ENCODE results near the gene OPHN1.

Gene OPHN1

GRCh38 chrX:68433155-68433980 lies at the start of gene OPHN1:
TSS of gene OPHN1 (minus strand) at chrX:68433495. CDS start at chrX:68433020, 475 bp downstream.
- peaks cover 0 to 9% of the 10 kb centered on the region in 2 donors for H3K4me1 ChIP-seq (ENCODE audit: control insufficient read depth in 1 of 2, insufficient read depth in 2 of 2, low read length in 2 of 2)
- no peaks in the 10 kb centered on the region for H3K36me3 ChIP-seq (ENCODE audit: control insufficient read depth in 1 of 2, insufficient read depth in 2 of 2, low read length in 2 of 2)
- no peaks in the 10 kb centered on the region for H3K27me3 ChIP-seq (ENCODE audit: low read depth, low read length)
- peak within 1 kb of the TSS; percentile 68 to 79 for H3K4me3 ChIP-seq (ENCODE audit: low read depth in 1 of 2, low read length in 2 of 2)
- H3K27ac ChIP-seq (ENCODE audit: low read length) = peak within 1 kb of the TSS; percentile 75
- H3K9me3 ChIP-seq (ENCODE audit: control insufficient read depth in 1 of 2, low read length in 2 of 2) = no peaks in the 10 kb centered on the region

- H3K9me3 ChIP-seq (ENCODE audit: control insufficient read depth in 1 of 2, low read length in 2 of 2) = no peaks in the 10 kb centered on the region
- no peaks in the 10 kb centered on the region for H3K36me3 ChIP-seq (ENCODE audit: control insufficient read depth in 1 of 2, insufficient read depth in 2 of 2, low read length in 2 of 2)
- no peaks in the 10 kb centered on the region for H3K4me1 ChIP-seq (ENCODE audit: control insufficient read depth in 1 of 2, insufficient read depth in 2 of 2, low read length in 2 of 2)
- H3K4me3 ChIP-seq (ENCODE audit: low read depth in 1 of 2, low read length in 2 of 2) = no peak overlapping the region
- H3K27me3 ChIP-seq (ENCODE audit: low read depth, low read length) = no peaks in the 10 kb centered on the region
- no peak overlapping the region for H3K27ac ChIP-seq (ENCODE audit: low read length)
Observed at GRCh38 chrX:68480969-68481368, 47.7 kb upstream of the OPHN1 start.

- H3K27ac ChIP-seq (ENCODE audit: low read length) = no peak overlapping the region
- H3K4me1 ChIP-seq (ENCODE audit: control insufficient read depth in 1 of 2, insufficient read depth in 2 of 2, low read length in 2 of 2) = no peaks in the 10 kb centered on the region
- H3K4me3 ChIP-seq (ENCODE audit: low read depth in 1 of 2, low read length in 2 of 2) = no peak overlapping the region
- no peaks in the 10 kb centered on the region for H3K36me3 ChIP-seq (ENCODE audit: control insufficient read depth in 1 of 2, insufficient read depth in 2 of 2, low read length in 2 of 2)
- H3K9me3 ChIP-seq (ENCODE audit: control insufficient read depth in 1 of 2, low read length in 2 of 2) = no peaks in the 10 kb centered on the region
- no peaks in the 10 kb centered on the region for H3K27me3 ChIP-seq (ENCODE audit: low read depth, low read length)
Observed at GRCh38 chrX:68464796-68465195, 31.5 kb upstream of the OPHN1 start.

- Histone ChIP-seq H3K27ac (ENCODE audit: low read length) (no peak overlapping the region), H3K36me3 (ENCODE audit: control insufficient read depth in 1 of 2, insufficient read depth in 2 of 2, low read length in 2 of 2) (no peaks in the 10 kb centered on the region), H3K4me3 (ENCODE audit: low read depth in 1 of 2, low read length in 2 of 2) (no peak overlapping the region), H3K4me1 (ENCODE audit: control insufficient read depth in 1 of 2, insufficient read depth in 2 of 2, low read length in 2 of 2) (no peaks in the 10 kb centered on the region), H3K9me3 (ENCODE audit: control insufficient read depth in 1 of 2, low read length in 2 of 2) (no peaks in the 10 kb centered on the region), H3K27me3 (ENCODE audit: low read depth, low read length) (no peaks in the 10 kb centered on the region)
Observed at GRCh38 chrX:68463880-68464279, 30.6 kb upstream of the OPHN1 start.

- H3K9me3 ChIP-seq (ENCODE audit: control insufficient read depth in 1 of 2, low read length in 2 of 2) = no peaks in the 10 kb centered on the region
- H3K4me3 ChIP-seq (ENCODE audit: low read depth in 1 of 2, low read length in 2 of 2) = no peak overlapping the region
- no peaks in the 10 kb centered on the region for H3K4me1 ChIP-seq (ENCODE audit: control insufficient read depth in 1 of 2, insufficient read depth in 2 of 2, low read length in 2 of 2)
- H3K36me3 ChIP-seq (ENCODE audit: control insufficient read depth in 1 of 2, insufficient read depth in 2 of 2, low read length in 2 of 2) = no peaks in the 10 kb centered on the region
- H3K27ac ChIP-seq (ENCODE audit: low read length) = no peak overlapping the region
- no peaks in the 10 kb centered on the region for H3K27me3 ChIP-seq (ENCODE audit: low read depth, low read length)
Observed at GRCh38 chrX:68462653-68463052, 29.4 kb upstream of the OPHN1 start.

- no peak overlapping the region for H3K27ac ChIP-seq (ENCODE audit: low read length)
- H3K36me3 ChIP-seq (ENCODE audit: control insufficient read depth in 1 of 2, insufficient read depth in 2 of 2, low read length in 2 of 2) = no peaks in the 10 kb centered on the region
- H3K9me3 ChIP-seq (ENCODE audit: control insufficient read depth in 1 of 2, low read length in 2 of 2) = no peaks in the 10 kb centered on the region
- no peaks in the 10 kb centered on the region for H3K27me3 ChIP-seq (ENCODE audit: low read depth, low read length)
- H3K4me3 ChIP-seq (ENCODE audit: low read depth in 1 of 2, low read length in 2 of 2) = no peak overlapping the region
- H3K4me1 ChIP-seq (ENCODE audit: control insufficient read depth in 1 of 2, insufficient read depth in 2 of 2, low read length in 2 of 2) = no peaks in the 10 kb centered on the region
Observed at GRCh38 chrX:68462197-68462596, 28.9 kb upstream of the OPHN1 start.

- Histone ChIP-seq H3K36me3 (ENCODE audit: control insufficient read depth in 1 of 2, insufficient read depth in 2 of 2, low read length in 2 of 2) (no peaks in the 10 kb centered on the region), H3K27me3 (ENCODE audit: low read depth, low read length) (no peaks in the 10 kb centered on the region), H3K4me3 (ENCODE audit: low read depth in 1 of 2, low read length in 2 of 2) (no peak overlapping the region), H3K9me3 (ENCODE audit: control insufficient read depth in 1 of 2, low read length in 2 of 2) (no peaks in the 10 kb centered on the region), H3K27ac (ENCODE audit: low read length) (no peak overlapping the region), H3K4me1 (ENCODE audit: control insufficient read depth in 1 of 2, insufficient read depth in 2 of 2, low read length in 2 of 2) (no peaks in the 10 kb centered on the region)
Observed at GRCh38 chrX:68461576-68461975, 28.3 kb upstream of the OPHN1 start.

GRCh38 chrX:68461093-68461492 lies 27.8 kb upstream of the OPHN1 start:
- no peak overlapping the region for H3K27ac ChIP-seq (ENCODE audit: low read length)
- H3K4me1 ChIP-seq (ENCODE audit: control insufficient read depth in 1 of 2, insufficient read depth in 2 of 2, low read length in 2 of 2) = no peaks in the 10 kb centered on the region
- H3K27me3 ChIP-seq (ENCODE audit: low read depth, low read length) = no peaks in the 10 kb centered on the region
- no peak overlapping the region for H3K4me3 ChIP-seq (ENCODE audit: low read depth in 1 of 2, low read length in 2 of 2)
- no peaks in the 10 kb centered on the region for H3K9me3 ChIP-seq (ENCODE audit: control insufficient read depth in 1 of 2, low read length in 2 of 2)
- H3K36me3 ChIP-seq (ENCODE audit: control insufficient read depth in 1 of 2, insufficient read depth in 2 of 2, low read length in 2 of 2) = no peaks in the 10 kb centered on the region

GRCh38 chrX:68455151-68455510 lies 21.8 kb upstream of the OPHN1 start:
- H3K4me3 ChIP-seq (ENCODE audit: low read depth in 1 of 2, low read length in 2 of 2) = no peak overlapping the region
- no peaks in the 10 kb centered on the region for H3K4me1 ChIP-seq (ENCODE audit: control insufficient read depth in 1 of 2, insufficient read depth in 2 of 2, low read length in 2 of 2)
- H3K9me3 ChIP-seq (ENCODE audit: control insufficient read depth in 1 of 2, low read length in 2 of 2) = no peaks in the 10 kb centered on the region
- H3K27ac ChIP-seq (ENCODE audit: low read length) = no peak overlapping the region
- no peaks in the 10 kb centered on the region for H3K36me3 ChIP-seq (ENCODE audit: control insufficient read depth in 1 of 2, insufficient read depth in 2 of 2, low read length in 2 of 2)
- H3K27me3 ChIP-seq (ENCODE audit: low read depth, low read length) = no peaks in the 10 kb centered on the region

GRCh38 chrX:68454476-68455150 lies 21.3 kb upstream of the OPHN1 start:
- Histone ChIP-seq H3K9me3 (ENCODE audit: control insufficient read depth in 1 of 2, low read length in 2 of 2) (no peaks in the 10 kb centered on the region), H3K27ac (ENCODE audit: low read length) (no peak overlapping the region), H3K27me3 (ENCODE audit: low read depth, low read length) (no peaks in the 10 kb centered on the region), H3K36me3 (ENCODE audit: control insufficient read depth in 1 of 2, insufficient read depth in 2 of 2, low read length in 2 of 2) (no peaks in the 10 kb centered on the region), H3K4me3 (ENCODE audit: low read depth in 1 of 2, low read length in 2 of 2) (no peak overlapping the region), H3K4me1 (ENCODE audit: control insufficient read depth in 1 of 2, insufficient read depth in 2 of 2, low read length in 2 of 2) (no peaks in the 10 kb centered on the region)

GRCh38 chrX:68451720-68452119 lies 18.4 kb upstream of the OPHN1 start:
- Histone ChIP-seq H3K9me3 (ENCODE audit: control insufficient read depth in 1 of 2, low read length in 2 of 2) (no peaks in the 10 kb centered on the region), H3K27me3 (ENCODE audit: low read depth, low read length) (no peaks in the 10 kb centered on the region), H3K27ac (ENCODE audit: low read length) (no peak overlapping the region), H3K4me3 (ENCODE audit: low read depth in 1 of 2, low read length in 2 of 2) (no peak overlapping the region), H3K4me1 (ENCODE audit: control insufficient read depth in 1 of 2, insufficient read depth in 2 of 2, low read length in 2 of 2) (no peaks in the 10 kb centered on the region), H3K36me3 (ENCODE audit: control insufficient read depth in 1 of 2, insufficient read depth in 2 of 2, low read length in 2 of 2) (no peaks in the 10 kb centered on the region)
